Measurements from ENCODE around the gene STOM. TPM values are rescaled to one million over a fixed set of nuclear protein-coding genes. Genes with fewer than 3 reads are reported as not detected.

Gene STOM
- total and polyA plus RNA-seq, 7 donors: 22.8 to 609 (median 303) TPM

GRCh38 chr9:121297389-121297788 lies 72.7 kb downstream of the STOM start:
- 60 to 68% methylated on average over 4 of the region's 4 CpGs for WGBS, 2 donors
- peaks cover 3 to 7% (median 6%) of the 10 kb centered on the region in 4 donors for H3K36me3 ChIP-seq
- H3K9me3 ChIP-seq: no peaks in the 10 kb centered on the region
- no peaks in the 10 kb centered on the region for H3K27me3 ChIP-seq
- intact Hi-C loops (cut with DNase I): loop anchor here (5.0 kb wide), 1 partner anchor 85 kb away; no protein-coding TSS in a partner anchor
- TF ChIP-seq EP300 (IDR thresholded peaks at IDR 0.05) (no peak), POLR2AphosphoS5 (IDR thresholded peaks at IDR 0.05) (peak in 2 of 4 donors; percentile 10 to 11)
- H3K4me1 ChIP-seq: peaks cover 0 to 96% (median 94%) of the 10 kb centered on the region in 4 donors
- H3K4me3 ChIP-seq: no peak overlapping the region
- no peak for DNase-seq
- H3K27ac ChIP-seq: peak overlapping the region; percentile 94 to 99 (median 97)

GRCh38 chr9:121296213-121297127 lies 73.6 kb downstream of the STOM start:
- WGBS, 2 donors: 78 to 80% methylated on average over 7 of the region's 7 CpGs
- no peaks in the 10 kb centered on the region for H3K27me3 ChIP-seq
- DNase-seq: no peak
- no peaks in the 10 kb centered on the region for H3K36me3 ChIP-seq
- intact Hi-C loops (cut with DNase I): loop anchor here (5.0 kb wide), 1 partner anchor 84 kb away; no protein-coding TSS in a partner anchor
- H3K9me3 ChIP-seq: no peaks in the 10 kb centered on the region
- peaks cover 0 to 95% (median 94%) of the 10 kb centered on the region in 4 donors for H3K4me1 ChIP-seq
- H3K27ac ChIP-seq: peak overlapping the region; percentile 94 to 99 (median 97)
- H3K4me3 ChIP-seq: no peak overlapping the region
- TF ChIP-seq POLR2AphosphoS5 (IDR thresholded peaks at IDR 0.05): no peak
- TF ChIP-seq CTCF (IDR thresholded peaks at IDR 0.05): no peak
- no peak for TF ChIP-seq EP300 (IDR thresholded peaks at IDR 0.05)
- no peak for TF ChIP-seq POLR2A (IDR thresholded peaks at IDR 0.05)

GRCh38 chr9:121295662-121296191 lies 74.3 kb downstream of the STOM start:
- no peaks in the 10 kb centered on the region for H3K9me3 ChIP-seq
- DNase-seq: peak; percentile 71
- no peaks in the 10 kb centered on the region for H3K36me3 ChIP-seq
- peaks cover 0 to 92% (median 90%) of the 10 kb centered on the region in 4 donors for H3K4me1 ChIP-seq
- no peak overlapping the region for H3K4me3 ChIP-seq
- intact Hi-C loops (cut with DNase I): loop anchor here (5.0 kb wide), 1 partner anchor 83 kb away; no protein-coding TSS in a partner anchor
- TF ChIP-seq POLR2AphosphoS5 (IDR thresholded peaks at IDR 0.05) (no peak), EP300 (IDR thresholded peaks at IDR 0.05) (no peak), CTCF (IDR thresholded peaks at IDR 0.05) (no peak), POLR2A (IDR thresholded peaks at IDR 0.05) (no peak)
- H3K27ac ChIP-seq: peak overlapping the region; percentile 94 to 99 (median 97)
- H3K27me3 ChIP-seq: no peaks in the 10 kb centered on the region
- 82 to 85% methylated on average over 5 of the region's 5 CpGs for WGBS, 2 donors

- Histone ChIP-seq H3K36me3 (no peaks in the 10 kb centered on the region), H3K4me1 (peaks cover 0 to 94% (median 91%) of the 10 kb centered on the region in 4 donors), H3K27ac (peak overlapping the region; percentile 94 to 99 (median 97)), H3K4me3 (peak overlapping the region in 3 of 4 donors; percentile 5 to 16 (median 12)), H3K9me3 (no peaks in the 10 kb centered on the region), H3K27me3 (no peaks in the 10 kb centered on the region)
- no peak for TF ChIP-seq EP300 (IDR thresholded peaks at IDR 0.05)
- TF ChIP-seq POLR2AphosphoS5 (IDR thresholded peaks at IDR 0.05): peak; percentile 54 to 70 (median 60)
- no peak for TF ChIP-seq CTCF (IDR thresholded peaks at IDR 0.05)
- 82 to 85% methylated on average over 13 of the region's 13 CpGs for WGBS, 2 donors
- peak; percentile 94 for DNase-seq
- intact Hi-C loops (cut with DNase I): loop anchor here (5.0 kb wide), 1 partner anchor 83 kb away; no protein-coding TSS in a partner anchor
Observed at GRCh38 chr9:121294866-121295661, 75.0 kb downstream of the STOM start.
